NB4 (cell line): ENCODE results near the gene EML3.

Experiments used
- MYC ChIP-seq: IDR thresholded peaks from 2 replicates; pipeline ENCODE4 v1.6.1; 2011; ENCODE audit warnings: low read depth, low read length
- POLR2A ChIP-seq: IDR thresholded peaks from 2 replicates; pipeline ENCODE4 v1.6.1; 2011; ENCODE audit warnings: mild to moderate bottlenecking; ENCODE audit not compliant: insufficient read length; ENCODE audit errors: extremely low read depth
- TF ChIP-seq, protein P1 (sequence below): IDR thresholded peaks from one replicate; pipeline ENCODE4 v1.5.1; 2012; ENCODE audit warnings: low read depth, low read length
- TF ChIP-seq, protein P2 (sequence below): IDR thresholded peaks from 2 replicates; pipeline ENCODE4 v1.6.1; 2011; ENCODE audit warnings: low read depth, low read length

DNA sequence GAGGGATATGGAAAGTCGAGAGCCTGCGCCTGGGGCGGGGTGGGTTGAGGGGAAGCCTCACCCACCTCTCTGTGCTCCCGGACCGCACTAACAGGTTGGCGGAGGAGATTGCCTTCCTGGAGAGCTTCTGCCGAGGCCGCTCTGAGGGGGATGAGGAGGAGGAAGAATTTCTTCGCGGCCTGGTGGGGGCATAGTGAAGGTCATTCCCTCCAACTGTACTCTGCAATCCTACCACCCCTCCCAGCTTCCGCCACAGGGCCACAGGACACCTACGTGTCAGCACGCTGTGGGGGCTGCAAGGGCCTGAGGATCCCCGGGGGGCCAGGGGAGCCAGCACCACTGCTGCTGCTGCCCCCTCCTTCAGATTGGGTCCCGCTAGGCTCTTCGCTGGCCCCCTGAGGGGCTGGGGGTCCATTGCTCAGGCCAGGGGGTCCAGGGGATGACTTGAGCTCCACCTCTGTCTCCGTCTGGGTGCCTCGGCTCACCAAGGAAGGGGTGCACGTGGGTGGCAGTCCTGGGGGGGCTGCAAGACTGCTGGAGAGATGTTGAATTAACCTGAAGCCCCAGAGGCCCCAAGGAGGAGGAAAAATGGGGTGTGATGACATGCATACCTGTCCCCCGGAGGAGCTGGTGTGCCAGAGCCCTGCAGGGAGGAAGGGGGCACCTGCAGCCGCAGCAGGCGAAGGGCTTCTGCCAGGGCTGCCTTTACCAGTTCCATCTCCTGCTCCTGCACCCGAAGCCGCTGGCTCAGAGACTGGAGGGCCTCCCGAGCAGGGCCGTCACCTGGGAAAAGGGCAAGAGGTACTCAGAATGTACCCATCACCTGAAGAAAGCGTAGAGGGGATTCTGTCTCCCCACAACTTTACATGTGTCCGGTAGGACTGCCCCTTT, 1.5 kb downstream of the EML3 start:
- TF ChIP-seq, protein P1, sequence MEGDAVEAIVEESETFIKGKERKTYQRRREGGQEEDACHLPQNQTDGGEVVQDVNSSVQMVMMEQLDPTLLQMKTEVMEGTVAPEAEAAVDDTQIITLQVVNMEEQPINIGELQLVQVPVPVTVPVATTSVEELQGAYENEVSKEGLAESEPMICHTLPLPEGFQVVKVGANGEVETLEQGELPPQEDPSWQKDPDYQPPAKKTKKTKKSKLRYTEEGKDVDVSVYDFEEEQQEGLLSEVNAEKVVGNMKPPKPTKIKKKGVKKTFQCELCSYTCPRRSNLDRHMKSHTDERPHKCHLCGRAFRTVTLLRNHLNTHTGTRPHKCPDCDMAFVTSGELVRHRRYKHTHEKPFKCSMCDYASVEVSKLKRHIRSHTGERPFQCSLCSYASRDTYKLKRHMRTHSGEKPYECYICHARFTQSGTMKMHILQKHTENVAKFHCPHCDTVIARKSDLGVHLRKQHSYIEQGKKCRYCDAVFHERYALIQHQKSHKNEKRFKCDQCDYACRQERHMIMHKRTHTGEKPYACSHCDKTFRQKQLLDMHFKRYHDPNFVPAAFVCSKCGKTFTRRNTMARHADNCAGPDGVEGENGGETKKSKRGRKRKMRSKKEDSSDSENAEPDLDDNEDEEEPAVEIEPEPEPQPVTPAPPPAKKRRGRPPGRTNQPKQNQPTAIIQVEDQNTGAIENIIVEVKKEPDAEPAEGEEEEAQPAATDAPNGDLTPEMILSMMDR = no peak
- TF ChIP-seq MYC (no peak), POLR2A (no peak)
- TF ChIP-seq, protein P2, sequence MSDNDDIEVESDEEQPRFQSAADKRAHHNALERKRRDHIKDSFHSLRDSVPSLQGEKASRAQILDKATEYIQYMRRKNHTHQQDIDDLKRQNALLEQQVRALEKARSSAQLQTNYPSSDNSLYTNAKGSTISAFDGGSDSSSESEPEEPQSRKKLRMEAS = no peak
